Measurements from ENCODE around the gene TBRG1. TPM values are rescaled to one million over a fixed set of nuclear protein-coding genes. Genes with fewer than 3 reads are reported as not detected.
"Not testable (repeated sequence)": the region's sequence is repeated elsewhere in the genome, so short reads cannot be mapped to it uniquely, and the experiment has no call there.

The TBRG1 gene
- total and polyA plus RNA-seq, 7 experiments from 2014 or later: 32.4 to 78.6 (median 57.3) TPM

DNA sequence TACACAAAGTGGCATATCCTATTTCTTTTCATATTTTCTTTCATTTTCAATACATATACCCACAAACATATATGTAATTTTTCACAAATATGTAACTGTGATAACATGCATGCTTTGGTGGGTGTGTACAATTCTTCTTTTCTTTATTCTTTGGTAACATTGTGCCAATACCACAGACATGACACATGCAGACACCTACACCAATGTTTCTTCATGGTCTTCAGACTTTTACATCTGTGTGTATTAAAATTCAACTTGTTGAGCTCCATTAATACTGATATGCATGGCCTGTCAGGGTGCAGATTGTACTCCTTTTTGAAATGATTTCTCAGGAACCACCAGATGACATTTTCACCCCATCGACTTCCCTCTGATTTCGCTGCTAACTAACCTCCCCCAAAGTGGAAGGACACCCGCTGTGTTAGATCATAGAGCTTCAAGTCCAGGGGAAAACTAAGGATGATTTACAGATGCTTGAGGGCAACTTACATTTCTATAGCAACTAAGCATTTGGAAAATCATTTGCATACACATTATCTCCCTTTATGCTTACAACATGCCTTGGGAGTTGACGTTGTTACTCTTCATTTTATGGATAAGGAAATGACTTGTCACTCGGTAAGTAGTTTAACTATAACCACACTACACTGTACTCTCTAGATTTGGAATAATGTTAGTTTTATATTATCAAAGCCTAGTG is 21.9 kb upstream of the TBRG1 start:
- H3K36me3 Mint-ChIP-seq: no peaks in the 10 kb centered on the region
- no peak overlapping the region for H3K4me3 Mint-ChIP-seq
- ChIA-PET CTCF (no interaction called here), POLR2A (no interaction called here)
- H3K27ac Mint-ChIP-seq: no peak overlapping the region
- H3K4me1 ChIP-seq (ENCODE audit: control insufficient read depth in 2 of 2, insufficient read depth in 2 of 2, low read length in 2 of 2): no peaks in the 10 kb centered on the region
- H3K36me3 ChIP-seq (ENCODE audit: control insufficient read depth in 2 of 3, insufficient read depth in 3 of 3, low read length in 3 of 3): no peaks in the 10 kb centered on the region
- ATAC-seq: no peak
- H3K27me3 ChIP-seq (ENCODE audit: control insufficient read depth in 2 of 2, insufficient read depth in 2 of 2, low read length in 2 of 2): peaks cover 0 to 3% of the 10 kb centered on the region in 2 donors
- intact Hi-C loops (cut with micrococcal nuclease): no loop called here
- no peak for DNase-seq
- H3K9me3 ChIP-seq (ENCODE audit: control insufficient read depth in 2 of 3, low read length in 3 of 3): no peaks in the 10 kb centered on the region
- H3K9me3 Mint-ChIP-seq: peaks cover 0 to 4% (median 0%) of the 10 kb centered on the region in 11 donors
- H3K4me3 ChIP-seq (ENCODE audit: low read length): no peak overlapping the region
- H3K4me1 Mint-ChIP-seq: no peaks in the 10 kb centered on the region
- H3K27ac ChIP-seq (ENCODE audit: low read depth, low read length): no peak overlapping the region
- H3K27me3 Mint-ChIP-seq: peaks cover 26 to 48% (median 32%) of the 10 kb centered on the region in 5 donors

DNA sequence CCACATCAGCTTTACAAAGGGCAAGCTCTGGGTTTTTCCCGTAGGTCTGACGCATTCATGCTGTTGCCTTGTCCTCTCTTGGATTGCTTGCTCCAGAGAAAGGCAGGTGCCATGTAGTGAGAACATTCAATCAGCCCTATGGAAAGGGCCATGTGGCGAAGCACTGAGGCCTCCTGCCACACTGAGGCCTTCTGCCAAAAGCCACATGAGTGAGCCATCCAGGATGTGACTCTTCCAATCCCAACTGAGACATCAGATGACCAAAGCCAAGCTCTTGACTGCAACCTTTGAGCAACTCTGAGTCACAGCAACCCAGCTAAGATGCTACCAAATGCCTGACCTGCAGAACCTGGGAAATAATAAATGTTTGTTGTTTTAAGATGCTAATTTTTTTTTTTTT is 20.5 kb upstream of the TBRG1 start:
- H3K36me3 ChIP-seq (ENCODE audit: control insufficient read depth in 2 of 3, insufficient read depth in 3 of 3, low read length in 3 of 3): no peaks in the 10 kb centered on the region
- ATAC-seq (no peak), DNase-seq (no peak)
- H3K36me3 Mint-ChIP-seq: no peaks in the 10 kb centered on the region
- H3K4me3 Mint-ChIP-seq: no peak overlapping the region
- no peak overlapping the region for H3K27ac Mint-ChIP-seq
- ChIA-PET POLR2A (interaction anchor here (0.7 kb wide), 1 partner anchor 511 kb away, joined by 3 read pairs; no protein-coding TSS in a partner anchor), CTCF (no interaction called here)
- peaks cover 12 to 35% (median 23%) of the 10 kb centered on the region in 5 donors for H3K27me3 Mint-ChIP-seq
- H3K4me1 Mint-ChIP-seq: peaks cover 0 to 2% (median 0%) of the 10 kb centered on the region in 7 donors
- intact Hi-C loops (cut with micrococcal nuclease): no loop called here
- no peak overlapping the region for H3K4me3 ChIP-seq (ENCODE audit: low read length)
- H3K9me3 ChIP-seq (ENCODE audit: control insufficient read depth in 2 of 3, low read length in 3 of 3): no peaks in the 10 kb centered on the region
- peaks cover 0 to 4% (median 0%) of the 10 kb centered on the region in 11 donors for H3K9me3 Mint-ChIP-seq
- H3K27ac ChIP-seq (ENCODE audit: low read depth, low read length): no peak overlapping the region
- no peaks in the 10 kb centered on the region for H3K27me3 ChIP-seq (ENCODE audit: control insufficient read depth in 2 of 2, insufficient read depth in 2 of 2, low read length in 2 of 2)
- H3K4me1 ChIP-seq (ENCODE audit: control insufficient read depth in 2 of 2, insufficient read depth in 2 of 2, low read length in 2 of 2): no peaks in the 10 kb centered on the region

DNA sequence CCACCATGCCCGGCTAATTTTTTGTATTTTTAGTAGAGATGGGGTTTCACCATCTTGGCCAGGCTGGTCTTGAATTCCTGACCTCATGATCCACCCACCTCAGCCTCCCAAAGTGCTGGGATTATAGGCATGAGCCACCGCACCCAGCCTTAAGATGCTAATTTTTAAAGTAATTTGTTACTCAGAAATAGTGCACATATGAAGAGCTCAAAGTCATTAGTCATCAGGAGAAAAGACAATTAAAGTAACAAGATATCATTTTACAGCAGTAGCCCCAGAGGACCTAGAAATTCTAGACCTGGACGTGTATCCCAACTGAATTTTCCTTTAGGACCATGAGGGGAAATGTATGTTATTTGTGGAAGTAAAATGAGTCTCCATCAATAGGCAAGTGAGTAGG is 19.9 kb upstream of the TBRG1 start:
- H3K4me1 Mint-ChIP-seq; H3K36me3 Mint-ChIP-seq; ATAC-seq; H3K27me3 ChIP-seq (ENCODE audit: control insufficient read depth in 2 of 2, insufficient read depth in 2 of 2, low read length in 2 of 2); H3K4me3 ChIP-seq (ENCODE audit: low read length); CTCF ChIA-PET; H3K36me3 ChIP-seq (ENCODE audit: control insufficient read depth in 2 of 3, insufficient read depth in 3 of 3, low read length in 3 of 3); H3K9me3 ChIP-seq (ENCODE audit: control insufficient read depth in 2 of 3, low read length in 3 of 3); H3K27ac ChIP-seq (ENCODE audit: low read depth, low read length); H3K4me3 Mint-ChIP-seq; intact Hi-C loops (cut with micrococcal nuclease); H3K27ac Mint-ChIP-seq; DNase-seq; H3K9me3 Mint-ChIP-seq; H3K4me1 ChIP-seq (ENCODE audit: control insufficient read depth in 2 of 2, insufficient read depth in 2 of 2, low read length in 2 of 2): not testable (repeated sequence)
- POLR2A ChIA-PET: interaction anchor here (0.7 kb wide), 1 partner anchor 511 kb away, joined by 3 read pairs; no protein-coding TSS in a partner anchor
- peaks cover 7 to 30% (median 18%) of the 10 kb centered on the region in 5 donors for H3K27me3 Mint-ChIP-seq

DNA sequence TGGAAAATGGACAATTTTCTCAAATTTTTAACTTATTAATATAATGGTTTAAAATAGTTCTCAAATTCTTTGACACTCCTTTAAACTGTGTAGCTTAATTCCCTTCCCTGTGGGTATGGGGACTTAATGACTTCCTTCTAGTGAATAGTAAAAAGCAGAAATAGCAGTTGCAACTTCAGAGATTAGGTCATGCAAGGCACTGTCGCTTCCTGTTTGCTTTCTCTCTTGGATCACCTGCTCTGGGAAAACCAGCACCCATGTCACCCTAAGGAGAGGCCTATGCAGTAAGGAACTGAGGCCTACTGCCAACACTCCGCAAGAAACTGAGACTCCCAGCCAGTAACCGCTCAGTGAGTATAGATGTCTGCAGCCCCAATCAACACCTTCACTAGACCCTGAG is 16.9 kb upstream of the TBRG1 start:
- Histone ChIP-seq H3K4me3 (ENCODE audit: low read length) (no peak overlapping the region), H3K27me3 (ENCODE audit: control insufficient read depth in 2 of 2, insufficient read depth in 2 of 2, low read length in 2 of 2) (no peaks in the 10 kb centered on the region), H3K27ac (ENCODE audit: low read depth, low read length) (no peak overlapping the region), H3K4me1 (ENCODE audit: control insufficient read depth in 2 of 2, insufficient read depth in 2 of 2, low read length in 2 of 2) (no peaks in the 10 kb centered on the region), H3K9me3 (ENCODE audit: control insufficient read depth in 2 of 3, low read length in 3 of 3) (no peaks in the 10 kb centered on the region), H3K36me3 (ENCODE audit: control insufficient read depth in 2 of 3, insufficient read depth in 3 of 3, low read length in 3 of 3) (no peaks in the 10 kb centered on the region)
- no peak overlapping the region for H3K27ac Mint-ChIP-seq
- no peaks in the 10 kb centered on the region for H3K36me3 Mint-ChIP-seq
- H3K9me3 Mint-ChIP-seq: peaks cover 0 to 1% (median 0%) of the 10 kb centered on the region in 11 donors
- ATAC-seq (peak; percentile 63), DNase-seq (no peak)
- ChIA-PET CTCF (no interaction called here), POLR2A (no interaction called here)
- intact Hi-C loops (cut with micrococcal nuclease): no loop called here
- H3K4me3 Mint-ChIP-seq: no peak overlapping the region
- peaks cover 0 to 2% (median 0%) of the 10 kb centered on the region in 7 donors for H3K4me1 Mint-ChIP-seq
- peaks cover 0 to 15% (median 7%) of the 10 kb centered on the region in 5 donors for H3K27me3 Mint-ChIP-seq

DNA sequence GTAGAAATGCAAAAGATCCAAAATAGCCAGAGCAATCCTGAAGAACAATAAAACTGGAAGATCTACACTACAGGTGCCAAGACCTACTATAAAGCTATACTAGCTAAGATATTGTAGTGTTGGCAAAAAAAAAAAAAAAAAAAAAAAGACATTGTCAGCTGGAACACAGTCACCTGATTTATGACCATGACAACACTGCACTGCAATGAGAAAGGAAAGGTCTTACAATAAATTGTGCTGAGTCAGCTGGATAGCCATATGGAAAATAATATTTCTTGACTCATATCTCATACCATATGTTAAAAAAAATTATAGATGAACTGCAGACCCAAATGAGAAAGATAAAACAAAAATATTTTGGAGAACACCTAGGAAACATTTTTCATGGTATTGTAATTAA is 14.5 kb upstream of the TBRG1 start:
- no peaks in the 10 kb centered on the region for H3K27me3 ChIP-seq (ENCODE audit: control insufficient read depth in 2 of 2, insufficient read depth in 2 of 2, low read length in 2 of 2)
- no peaks in the 10 kb centered on the region for H3K9me3 ChIP-seq (ENCODE audit: control insufficient read depth in 2 of 3, low read length in 3 of 3)
- DNase-seq (no peak), ATAC-seq (no peak)
- ChIA-PET CTCF (no interaction called here), POLR2A (interaction anchor here (0.7 to 1.1 kb wide), 2 partner anchors 14 to 20 kb away, joined by 3 to 4 read pairs; partner anchors contain the start of gene TBRG1)
- Mint-ChIP-seq H3K4me3 (no peak overlapping the region), H3K27me3 (peaks cover 0 to 5% (median 0%) of the 10 kb centered on the region in 5 donors), H3K4me1 (peaks cover 5 to 14% (median 9%) of the 10 kb centered on the region in 7 donors), H3K36me3 (no peaks in the 10 kb centered on the region), H3K27ac (no peak overlapping the region), H3K9me3 (no peaks in the 10 kb centered on the region)
- no peak overlapping the region for H3K27ac ChIP-seq (ENCODE audit: low read depth, low read length)
- intact Hi-C loops (cut with micrococcal nuclease): no loop called here
- H3K36me3 ChIP-seq (ENCODE audit: control insufficient read depth in 2 of 3, insufficient read depth in 3 of 3, low read length in 3 of 3): no peaks in the 10 kb centered on the region
- H3K4me3 ChIP-seq (ENCODE audit: low read length): no peak overlapping the region
- H3K4me1 ChIP-seq (ENCODE audit: control insufficient read depth in 2 of 2, insufficient read depth in 2 of 2, low read length in 2 of 2): no peaks in the 10 kb centered on the region

DNA sequence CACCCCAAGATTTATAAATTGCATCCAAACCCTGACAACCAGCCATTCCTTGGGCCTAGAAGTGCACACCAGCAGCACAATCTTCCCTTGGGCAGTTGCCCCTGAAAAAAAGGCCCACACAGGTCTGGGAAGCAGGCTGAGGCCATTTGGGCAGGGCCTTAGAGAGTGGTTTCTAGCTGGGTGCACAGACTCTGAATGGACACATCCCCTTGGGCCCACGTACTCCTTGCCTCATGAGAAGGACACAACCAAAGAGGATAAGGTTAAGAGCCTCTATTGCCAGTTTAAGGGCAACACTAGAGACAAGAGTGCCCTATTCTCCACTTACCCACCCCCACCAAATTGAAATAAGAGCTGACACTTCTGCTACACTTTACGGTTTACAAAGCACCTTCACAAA is 12.4 kb upstream of the TBRG1 start:
- H3K27ac ChIP-seq (ENCODE audit: low read depth, low read length): no peak overlapping the region
- POLR2A ChIA-PET: interaction anchor here (0.7 kb wide), 1 partner anchor 12 kb away, joined by 3 read pairs; the partner anchor contains the start of gene TBRG1
- DNase-seq (no peak), ATAC-seq (no peak)
- no peaks in the 10 kb centered on the region for H3K27me3 ChIP-seq (ENCODE audit: control insufficient read depth in 2 of 2, insufficient read depth in 2 of 2, low read length in 2 of 2)
- H3K9me3 ChIP-seq (ENCODE audit: control insufficient read depth in 2 of 3, low read length in 3 of 3): no peaks in the 10 kb centered on the region
- no peaks in the 10 kb centered on the region for H3K4me1 ChIP-seq (ENCODE audit: control insufficient read depth in 2 of 2, insufficient read depth in 2 of 2, low read length in 2 of 2)
- Mint-ChIP-seq H3K4me3 (no peak overlapping the region), H3K27ac (peak overlapping the region in 1 of 9 donors; percentile 63), H3K9me3 (no peaks in the 10 kb centered on the region), H3K36me3 (no peaks in the 10 kb centered on the region), H3K27me3 (peaks cover 3 to 12% (median 4%) of the 10 kb centered on the region in 5 donors), H3K4me1 (peaks cover 5 to 15% (median 9%) of the 10 kb centered on the region in 7 donors)
- intact Hi-C loops (cut with micrococcal nuclease): no loop called here
- no peaks in the 10 kb centered on the region for H3K36me3 ChIP-seq (ENCODE audit: control insufficient read depth in 2 of 3, insufficient read depth in 3 of 3, low read length in 3 of 3)
- no peak overlapping the region for H3K4me3 ChIP-seq (ENCODE audit: low read length)
- CTCF ChIA-PET: no interaction called here

DNA sequence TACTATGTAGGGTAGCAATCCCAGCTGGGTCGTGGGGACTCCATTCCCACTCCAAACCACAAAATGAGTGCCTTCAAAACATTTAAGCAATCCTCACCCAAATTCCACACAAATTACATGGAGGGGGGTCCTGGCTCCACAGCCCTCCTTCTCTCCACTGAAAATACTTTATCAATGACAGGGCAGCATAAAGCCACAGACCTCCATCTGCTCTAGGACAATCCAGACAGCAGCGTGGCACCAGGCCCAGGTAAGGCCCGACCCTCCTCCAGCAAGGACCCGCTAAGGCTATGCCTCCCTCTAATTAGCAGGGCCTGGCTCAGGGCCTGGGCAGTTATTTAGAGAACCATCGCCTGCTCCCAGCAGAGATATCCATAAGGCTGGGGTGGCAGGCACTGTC is 11.6 kb upstream of the TBRG1 start, which contains the start of gene PANX3:
PANX3 (plus strand) TSS at position 365 of the 400 bp plus-strand sequence. CDS start 129 bp downstream, outside the sequence.
- no peaks in the 10 kb centered on the region for H3K9me3 ChIP-seq (ENCODE audit: control insufficient read depth in 2 of 3, low read length in 3 of 3)
- intact Hi-C loops (cut with micrococcal nuclease): no loop called here
- H3K27ac ChIP-seq (ENCODE audit: low read depth, low read length): no peak within 1 kb of the TSS
- Mint-ChIP-seq H3K27ac (peak within 1 kb of the TSS in 4 of 9 donors; percentile 52 to 88 (median 58)), H3K27me3 (peaks cover 3 to 16% (median 7%) of the 10 kb centered on the region in 5 donors), H3K4me1 (peaks cover 4 to 15% (median 9%) of the 10 kb centered on the region in 7 donors), H3K4me3 (no peak within 1 kb of the TSS), H3K36me3 (no peaks in the 10 kb centered on the region), H3K9me3 (no peaks in the 10 kb centered on the region)
- H3K36me3 ChIP-seq (ENCODE audit: control insufficient read depth in 2 of 3, insufficient read depth in 3 of 3, low read length in 3 of 3): no peaks in the 10 kb centered on the region
- ChIA-PET CTCF (no interaction called here), POLR2A (interaction anchor here (0.7 to 1.3 kb wide), 2 partner anchors 11 to 12 kb away, joined by 3 to 4 read pairs; partner anchors contain the start of gene TBRG1)
- H3K4me3 ChIP-seq (ENCODE audit: low read length): no peak within 1 kb of the TSS
- H3K4me1 ChIP-seq (ENCODE audit: control insufficient read depth in 2 of 2, insufficient read depth in 2 of 2, low read length in 2 of 2): no peaks in the 10 kb centered on the region
- DNase-seq (no peak), ATAC-seq (no peak)
- H3K27me3 ChIP-seq (ENCODE audit: control insufficient read depth in 2 of 2, insufficient read depth in 2 of 2, low read length in 2 of 2): no peaks in the 10 kb centered on the region
